GM19467 (cell line): ENCODE results near the gene PCDHB6.
"Not testable (repeated sequence)": the region's sequence is repeated elsewhere in the genome, so short reads cannot be mapped to it uniquely, and the experiment has no call there.

Experiments
- ATAC-seq: cut with Tn5 transposase; IDR thresholded peaks from one replicate; pipeline ENCODE4 v1.9.1; 2021; ENCODE audit warnings: mild to moderate bottlenecking, moderate library complexity; ENCODE audit not compliant: unreplicated experiment

PCDHB6 gene

DNA sequence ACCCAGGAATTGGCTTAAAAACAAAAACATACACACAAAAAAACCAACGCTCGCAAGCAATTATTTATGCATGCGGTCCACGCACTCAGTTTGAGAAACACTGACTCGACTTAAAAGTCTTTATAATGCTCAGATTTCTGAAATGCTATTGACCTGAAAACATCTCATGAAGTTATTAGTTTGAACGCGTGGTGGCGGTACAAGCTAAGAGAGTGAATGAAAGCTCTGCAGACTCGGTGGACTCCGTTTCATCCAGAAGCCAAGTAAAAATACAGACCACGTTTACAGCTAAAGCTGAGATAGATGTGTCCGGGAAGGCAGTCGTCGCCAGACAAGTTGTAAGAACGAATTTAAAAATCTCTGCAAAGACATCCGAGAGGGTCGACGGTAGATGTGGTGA lies at the start of gene PCDHB6:
TSS of gene PCDHB6 (plus strand) at position 246 of the 400 bp plus-strand sequence. CDS start 201 bp downstream, outside the sequence.
- ATAC-seq = no peak

DNA sequence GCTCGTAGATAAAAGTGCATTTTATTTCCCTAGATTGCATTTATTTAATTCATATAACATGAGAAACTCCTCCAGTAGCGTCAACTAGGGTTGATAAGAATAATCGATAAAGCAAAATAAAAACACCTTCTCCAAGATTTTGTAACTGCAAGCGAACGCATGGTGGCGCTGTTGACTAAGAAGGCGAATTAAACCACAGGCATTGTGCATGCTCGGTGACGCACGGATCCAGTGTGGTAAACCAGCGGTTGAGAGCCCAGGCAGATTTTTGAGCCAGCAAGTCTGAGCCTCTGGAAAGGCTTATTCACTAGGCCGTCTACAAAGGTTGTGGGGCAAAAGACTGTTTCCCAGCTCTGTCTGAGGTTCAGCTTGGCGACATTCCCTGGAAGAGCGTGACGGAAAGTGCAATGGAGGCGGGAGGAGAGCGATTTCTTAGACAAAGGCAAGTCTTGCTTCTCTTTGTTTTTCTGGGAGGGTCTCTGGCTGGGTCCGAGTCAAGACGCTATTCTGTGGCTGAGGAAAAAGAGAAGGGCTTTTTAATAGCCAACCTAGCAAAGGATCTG lies 49.5 kb upstream of the PCDHB6 start, which contains the start of gene PCDHB3:
TSS of gene PCDHB3 (plus strand) at position 231 of the 563 bp plus-strand sequence. CDS start at position 408, 177 bp downstream.
- ATAC-seq = no peak

DNA sequence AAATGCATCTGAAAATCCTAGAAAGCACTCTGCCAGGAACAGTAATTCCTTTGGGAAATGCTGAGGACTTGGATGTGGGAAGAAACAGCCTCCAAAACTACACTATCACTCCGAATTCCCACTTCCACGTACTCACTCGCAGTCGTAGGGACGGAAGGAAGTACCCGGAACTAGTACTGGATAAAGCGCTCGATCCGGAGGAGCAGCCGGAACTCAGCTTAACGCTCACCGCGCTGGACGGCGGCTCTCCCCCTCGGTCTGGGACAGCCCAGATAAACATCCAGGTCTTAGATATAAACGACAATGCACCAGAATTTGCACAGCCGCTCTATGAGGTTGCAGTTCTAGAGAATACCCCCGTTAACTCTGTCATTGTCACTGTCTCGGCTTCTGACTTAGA lies 48.8 kb upstream of the PCDHB6 start:
- no peak for ATAC-seq

DNA sequence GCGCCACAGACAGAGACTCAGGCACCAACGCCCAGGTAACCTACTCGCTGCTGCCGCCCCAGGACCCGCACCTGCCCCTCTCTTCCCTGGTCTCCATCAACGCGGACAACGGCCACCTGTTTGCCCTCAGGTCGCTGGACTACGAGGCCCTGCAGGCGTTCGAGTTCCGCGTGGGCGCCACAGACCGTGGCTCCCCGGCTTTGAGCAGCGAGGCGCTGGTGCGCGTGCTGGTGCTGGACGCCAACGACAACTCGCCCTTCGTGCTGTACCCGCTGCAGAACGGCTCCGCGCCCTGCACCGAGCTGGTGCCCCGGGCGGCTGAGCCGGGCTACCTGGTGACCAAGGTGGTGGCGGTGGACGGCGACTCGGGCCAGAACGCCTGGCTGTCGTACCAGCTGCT lies 47.8 kb upstream of the PCDHB6 start:
- not testable (repeated sequence) for ATAC-seq

DNA sequence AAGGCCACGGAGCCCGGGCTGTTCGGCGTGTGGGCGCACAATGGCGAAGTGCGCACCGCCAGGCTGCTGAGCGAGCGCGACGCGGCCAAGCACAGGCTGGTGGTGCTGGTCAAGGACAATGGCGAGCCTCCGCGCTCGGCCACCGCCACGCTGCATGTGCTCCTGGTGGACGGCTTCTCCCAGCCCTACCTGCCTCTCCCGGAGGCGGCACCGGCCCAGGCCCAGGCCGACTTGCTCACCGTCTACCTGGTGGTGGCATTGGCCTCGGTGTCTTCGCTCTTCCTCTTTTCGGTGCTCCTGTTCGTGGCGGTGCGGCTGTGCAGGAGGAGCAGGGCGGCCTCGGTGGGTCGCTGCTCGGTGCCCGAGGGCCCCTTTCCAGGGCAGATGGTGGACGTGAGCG lies 47.4 kb upstream of the PCDHB6 start:
- not testable (repeated sequence) for ATAC-seq

DNA sequence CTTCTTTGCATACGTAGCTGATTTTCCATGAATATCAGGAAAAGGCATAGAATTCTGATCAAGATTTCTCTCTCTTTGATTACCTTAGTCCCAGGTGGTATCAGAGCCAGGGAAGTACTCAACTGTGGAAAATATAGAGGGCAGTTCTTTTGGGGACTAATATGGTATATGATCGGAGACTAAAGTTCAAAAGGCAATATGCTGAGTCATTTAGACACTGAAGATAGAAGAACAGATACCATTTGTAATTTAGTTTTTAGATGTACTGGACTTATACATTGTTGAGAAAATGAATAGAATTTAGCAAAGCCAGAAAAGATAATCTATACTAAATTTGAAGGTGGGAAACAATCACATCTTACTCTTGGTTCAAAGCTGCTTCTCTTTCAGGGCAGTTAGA lies 44.5 kb upstream of the PCDHB6 start:
- ATAC-seq = no peak

DNA sequence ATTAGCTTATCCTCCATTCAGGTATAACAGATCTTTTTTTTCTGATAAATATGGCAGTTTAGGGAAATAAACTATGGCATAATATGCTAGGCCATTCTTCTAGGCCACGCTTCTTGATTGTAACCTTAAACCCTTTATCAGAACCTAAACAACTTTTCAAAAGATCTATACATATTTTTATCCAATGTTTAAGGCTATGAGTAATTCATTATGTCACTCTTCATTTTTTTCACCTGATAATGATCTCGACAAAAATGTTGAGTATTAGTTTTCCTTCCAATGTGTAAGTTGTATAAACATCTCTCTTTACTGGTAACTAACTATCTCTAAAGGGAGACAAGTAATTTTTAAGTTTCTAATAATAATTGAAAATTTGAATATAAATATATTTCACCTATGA lies 30.6 kb upstream of the PCDHB6 start:
- no peak for ATAC-seq

DNA sequence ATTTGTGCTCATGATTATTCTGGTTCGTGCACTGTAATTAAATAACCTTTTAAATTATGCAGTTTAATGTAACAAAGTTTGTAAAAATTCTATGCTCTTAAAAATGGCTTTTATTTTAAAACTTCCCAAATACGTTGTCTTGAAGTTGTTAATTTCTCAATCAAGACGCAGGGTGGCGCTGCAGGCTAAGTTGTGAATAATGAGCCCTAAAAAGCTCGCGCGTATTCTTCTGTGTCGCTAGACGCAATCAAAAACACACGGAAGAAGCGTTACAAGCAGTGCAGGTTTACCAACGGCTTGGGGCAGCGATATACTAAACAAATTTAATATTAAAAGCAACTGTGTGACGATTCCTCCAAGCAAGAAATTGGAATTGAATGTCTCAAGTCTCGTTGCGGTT lies 28.3 kb upstream of the PCDHB6 start, which contains the start of gene PCDHB4:
TSS of gene PCDHB4 (plus strand) at position 256 of the 400 bp plus-strand sequence. CDS start 181 bp downstream, outside the sequence.
- no peak for ATAC-seq

DNA sequence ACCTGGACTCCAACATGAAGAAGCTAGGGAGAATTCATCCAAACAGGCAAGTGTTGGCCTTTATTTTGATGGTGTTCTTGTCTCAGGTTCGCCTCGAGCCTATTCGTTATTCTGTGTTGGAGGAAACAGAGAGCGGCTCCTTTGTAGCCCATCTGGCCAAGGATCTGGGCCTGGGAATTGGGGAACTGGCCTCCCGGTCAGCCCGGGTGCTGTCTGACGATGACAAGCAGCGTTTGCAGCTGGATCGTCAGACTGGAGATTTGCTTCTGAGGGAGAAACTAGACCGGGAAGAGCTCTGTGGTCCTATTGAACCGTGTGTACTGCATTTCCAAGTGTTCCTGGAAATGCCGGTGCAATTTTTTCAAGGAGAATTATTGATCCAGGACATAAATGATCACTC lies 27.9 kb upstream of the PCDHB6 start:
- no peak for ATAC-seq

DNA sequence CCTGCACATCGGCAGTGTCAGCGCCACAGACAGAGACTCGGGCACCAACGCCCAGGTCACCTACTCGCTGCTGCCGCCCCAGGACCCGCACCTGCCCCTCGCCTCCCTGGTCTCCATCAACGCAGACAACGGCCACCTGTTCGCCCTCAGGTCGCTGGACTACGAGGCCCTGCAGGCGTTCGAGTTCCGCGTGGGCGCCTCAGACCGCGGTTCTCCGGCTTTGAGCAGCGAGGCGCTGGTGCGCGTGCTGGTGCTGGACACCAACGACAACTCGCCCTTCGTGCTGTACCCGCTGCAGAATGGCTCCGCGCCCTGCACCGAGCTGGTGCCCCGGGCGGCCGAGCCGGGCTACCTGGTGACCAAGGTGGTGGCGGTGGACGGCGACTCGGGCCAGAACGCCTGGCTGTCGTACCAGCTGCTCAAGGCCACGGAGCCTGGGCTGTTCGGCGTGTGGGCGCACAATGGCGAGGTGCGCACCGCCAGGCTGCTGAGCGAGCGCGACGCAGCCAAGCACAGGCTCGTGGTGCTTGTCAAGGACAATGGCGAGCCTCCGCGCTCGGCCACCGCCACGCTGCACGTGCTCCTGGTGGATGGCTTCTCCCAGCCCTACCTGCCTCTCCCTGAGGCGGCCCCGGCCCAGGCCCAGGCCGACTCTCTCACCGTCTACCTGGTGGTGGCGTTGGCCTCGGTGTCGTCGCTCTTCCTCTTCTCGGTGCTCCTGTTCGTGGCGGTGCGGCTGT lies 26.3 kb upstream of the PCDHB6 start:
- ATAC-seq = not testable (repeated sequence)

DNA sequence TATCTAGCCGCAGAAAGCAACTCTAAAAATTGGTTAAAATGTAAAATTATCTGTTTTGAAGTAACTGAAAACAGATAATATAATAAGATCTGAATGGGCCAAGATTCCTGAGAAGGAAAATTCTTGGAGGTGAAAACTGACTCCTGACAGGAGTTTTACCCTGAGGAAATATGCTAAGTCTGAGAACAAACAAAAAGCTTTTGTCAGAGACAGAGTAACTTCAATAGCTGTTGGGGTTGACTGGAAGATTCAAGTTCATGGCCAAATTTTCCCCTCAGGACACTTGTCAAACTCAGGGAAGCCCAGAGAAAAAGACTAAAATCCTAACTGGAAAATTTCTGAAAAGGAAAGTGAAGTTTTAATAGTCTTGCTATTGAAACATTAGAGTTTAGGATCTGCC lies 22.6 kb upstream of the PCDHB6 start:
- ATAC-seq = no peak

DNA sequence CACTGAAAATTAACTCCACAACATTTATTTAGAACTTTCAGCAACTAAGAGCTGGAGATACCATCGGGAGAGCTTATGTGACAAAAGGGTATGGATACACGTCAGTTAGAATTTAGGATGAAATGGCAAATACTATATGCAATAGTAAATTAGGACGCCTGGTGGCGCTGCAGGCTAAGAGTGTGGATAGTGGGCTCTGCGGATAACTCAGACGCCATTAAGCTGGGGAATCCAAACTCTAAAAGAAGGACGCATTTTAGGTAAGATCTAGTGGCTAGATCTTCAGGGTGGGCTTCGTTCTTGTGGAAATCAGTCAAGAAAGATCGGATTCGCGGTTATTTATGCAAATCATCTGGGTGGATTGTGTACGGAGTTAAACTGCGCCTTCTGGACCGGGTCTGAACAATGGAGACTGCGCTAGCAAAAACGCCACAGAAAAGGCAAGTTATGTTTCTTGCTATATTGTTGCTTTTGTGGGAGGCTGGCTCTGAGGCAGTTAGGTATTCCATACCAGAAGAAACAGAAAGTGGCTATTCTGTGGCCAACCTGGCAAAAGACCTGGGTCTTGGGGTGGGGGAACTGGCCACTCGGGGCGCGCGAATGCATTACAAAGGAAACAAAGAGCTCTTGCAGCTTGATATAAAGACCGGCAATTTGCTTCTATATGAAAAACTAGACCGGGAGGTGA lies 14.7 kb upstream of the PCDHB6 start, which contains the start of gene PCDHB5:
TSS of gene PCDHB5 (plus strand) at position 177 of the 688 bp plus-strand sequence. CDS start at position 406, 229 bp downstream.
- no peak for ATAC-seq

DNA sequence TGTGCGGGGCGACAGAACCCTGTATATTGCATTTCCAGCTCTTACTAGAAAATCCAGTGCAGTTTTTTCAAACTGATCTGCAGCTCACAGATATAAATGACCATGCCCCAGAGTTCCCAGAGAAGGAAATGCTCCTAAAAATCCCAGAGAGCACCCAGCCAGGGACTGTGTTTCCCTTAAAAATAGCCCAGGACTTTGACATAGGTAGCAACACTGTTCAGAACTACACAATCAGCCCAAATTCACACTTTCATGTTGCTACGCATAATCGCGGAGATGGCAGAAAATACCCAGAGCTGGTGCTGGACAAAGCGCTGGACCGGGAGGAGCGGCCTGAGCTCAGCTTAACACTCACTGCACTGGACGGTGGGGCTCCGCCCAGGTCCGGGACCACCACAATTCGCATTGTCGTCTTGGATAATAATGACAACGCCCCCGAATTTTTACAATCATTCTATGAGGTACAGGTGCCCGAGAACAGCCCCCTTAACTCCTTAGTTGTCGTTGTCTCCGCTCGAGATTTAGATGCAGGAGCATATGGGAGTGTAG lies 14.1 kb upstream of the PCDHB6 start:
- ATAC-seq = no peak

DNA sequence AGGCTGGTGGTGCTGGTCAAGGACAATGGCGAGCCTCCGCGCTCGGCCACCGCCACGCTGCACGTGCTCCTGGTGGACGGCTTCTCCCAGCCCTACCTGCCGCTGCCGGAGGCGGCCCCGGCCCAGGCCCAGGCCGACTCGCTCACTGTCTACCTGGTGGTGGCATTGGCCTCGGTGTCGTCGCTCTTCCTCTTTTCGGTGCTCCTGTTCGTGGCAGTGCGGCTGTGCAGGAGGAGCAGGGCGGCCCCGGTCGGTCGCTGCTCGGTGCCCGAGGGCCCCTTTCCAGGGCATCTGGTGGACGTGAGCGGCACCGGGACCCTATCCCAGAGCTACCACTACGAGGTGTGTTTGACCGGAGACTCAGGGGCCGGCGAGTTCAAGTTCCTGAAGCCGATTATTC lies 12.5 kb upstream of the PCDHB6 start:
- ATAC-seq = not testable (repeated sequence)

DNA sequence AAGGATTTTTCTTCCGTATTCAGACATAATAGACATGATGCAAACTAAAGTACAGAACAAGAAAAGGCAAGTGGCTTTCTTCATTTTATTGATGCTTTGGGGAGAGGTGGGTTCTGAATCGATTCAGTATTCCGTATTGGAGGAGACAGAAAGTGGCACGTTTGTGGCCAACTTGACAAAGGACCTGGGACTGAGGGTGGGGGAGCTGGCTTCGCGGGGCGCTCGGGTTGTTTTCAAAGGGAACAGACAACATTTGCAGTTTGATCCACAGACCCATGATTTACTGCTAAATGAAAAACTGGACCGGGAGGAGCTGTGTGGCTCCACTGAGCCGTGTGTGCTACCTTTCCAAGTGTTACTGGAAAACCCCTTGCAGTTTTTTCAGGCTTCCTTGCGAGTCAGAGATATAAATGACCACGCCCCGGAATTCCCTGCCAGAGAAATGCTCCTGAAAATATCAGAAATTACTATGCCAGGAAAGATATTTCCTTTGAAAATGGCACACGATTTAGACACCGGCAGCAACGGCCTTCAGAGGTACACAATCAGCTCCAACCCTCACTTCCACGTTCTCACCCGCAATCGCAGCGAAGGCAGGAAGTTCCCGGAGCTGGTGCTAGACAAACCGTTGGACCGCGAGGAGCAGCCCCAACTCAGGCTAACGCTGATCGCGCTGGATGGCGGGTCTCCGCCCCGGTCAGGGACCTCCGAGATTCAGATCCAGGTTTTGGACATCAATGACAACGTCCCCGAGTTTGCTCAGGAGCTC lies 551 bp downstream of the PCDHB6 start:
- ATAC-seq = no peak

DNA sequence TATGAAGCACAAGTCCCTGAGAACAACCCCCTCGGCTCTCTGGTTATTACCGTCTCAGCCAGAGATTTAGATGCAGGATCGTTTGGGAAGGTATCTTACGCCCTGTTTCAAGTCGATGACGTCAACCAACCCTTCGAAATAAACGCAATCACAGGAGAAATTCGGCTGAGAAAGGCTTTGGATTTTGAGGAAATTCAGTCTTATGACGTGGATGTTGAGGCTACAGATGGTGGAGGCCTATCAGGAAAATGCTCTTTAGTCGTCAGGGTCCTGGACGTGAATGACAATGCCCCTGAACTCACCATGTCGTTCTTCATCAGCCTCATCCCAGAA lies 1.1 kb downstream of the PCDHB6 start:
- no peak for ATAC-seq

DNA sequence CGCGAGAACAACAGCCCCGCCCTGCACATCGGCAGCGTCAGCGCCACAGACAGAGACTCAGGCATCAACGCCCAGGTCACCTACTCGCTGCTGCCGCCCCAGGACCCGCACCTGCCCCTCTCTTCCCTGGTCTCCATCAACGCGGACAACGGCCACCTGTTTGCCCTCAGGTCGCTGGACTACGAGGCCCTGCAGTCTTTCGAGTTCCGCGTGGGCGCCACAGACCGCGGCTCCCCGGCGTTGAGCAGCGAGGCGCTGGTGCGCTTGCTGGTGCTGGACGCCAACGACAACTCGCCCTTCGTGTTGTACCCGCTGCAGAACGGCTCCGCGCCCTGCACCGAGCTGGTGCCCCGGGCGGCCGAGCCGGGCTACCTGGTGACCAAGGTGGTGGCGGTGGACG lies 1.8 kb downstream of the PCDHB6 start:
- ATAC-seq = not testable (repeated sequence)

DNA sequence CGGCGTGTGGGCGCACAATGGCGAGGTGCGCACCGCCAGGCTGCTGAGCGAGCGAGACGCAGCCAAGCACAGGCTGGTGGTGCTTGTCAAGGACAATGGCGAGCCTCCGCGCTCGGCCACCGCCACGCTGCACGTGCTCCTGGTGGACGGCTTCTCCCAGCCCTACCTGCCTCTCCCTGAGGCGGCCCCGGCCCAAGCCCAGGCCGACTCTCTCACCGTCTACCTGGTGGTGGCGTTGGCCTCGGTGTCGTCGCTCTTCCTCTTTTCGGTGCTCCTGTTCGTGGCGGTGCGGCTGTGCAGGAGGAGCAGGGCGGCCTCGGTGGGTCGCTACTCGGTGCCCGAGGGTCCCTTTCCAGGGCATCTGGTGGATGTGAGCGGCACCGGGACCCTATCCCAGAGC lies 2.2 kb downstream of the PCDHB6 start:
- ATAC-seq = not testable (repeated sequence)

DNA sequence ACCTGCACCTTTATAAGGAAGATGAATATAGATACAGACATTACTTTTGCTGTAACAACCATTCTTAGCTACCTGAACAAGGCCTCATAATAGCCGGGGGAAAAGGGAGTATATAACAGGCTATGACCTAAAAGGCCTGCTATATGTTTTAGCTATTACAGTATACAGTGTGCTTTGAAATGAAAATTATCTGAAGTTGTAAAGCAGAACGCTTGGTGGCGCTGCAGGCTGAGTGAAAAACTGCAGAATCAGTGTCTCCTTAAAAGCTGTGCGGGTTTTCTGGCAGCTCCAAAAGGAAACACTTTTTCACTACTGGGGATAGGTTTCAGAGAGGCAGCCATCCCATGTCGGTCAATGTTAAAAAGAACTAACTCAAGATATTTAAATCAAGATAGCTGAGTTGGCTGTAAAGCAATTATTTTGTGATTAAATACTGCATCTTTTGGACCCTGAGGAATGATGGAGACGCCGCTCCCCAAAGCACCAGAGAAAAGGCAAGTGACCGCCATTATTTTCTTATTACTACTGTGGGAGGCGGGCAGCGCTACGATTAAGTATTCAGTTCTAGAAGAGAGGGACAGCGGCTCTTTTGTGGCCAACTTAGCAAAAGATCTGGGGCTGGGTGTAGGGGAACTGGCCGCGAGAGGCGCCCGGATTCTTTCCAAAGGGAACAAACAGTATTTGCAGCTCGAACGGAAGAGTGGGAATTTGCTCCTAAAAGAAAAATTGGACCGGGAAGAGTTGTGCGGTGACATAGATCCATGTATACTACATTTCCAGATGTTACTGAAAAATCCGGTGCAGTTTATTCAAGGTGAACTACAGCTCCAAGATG lies 5.9 kb downstream of the PCDHB6 start:
- no peak for ATAC-seq

DNA sequence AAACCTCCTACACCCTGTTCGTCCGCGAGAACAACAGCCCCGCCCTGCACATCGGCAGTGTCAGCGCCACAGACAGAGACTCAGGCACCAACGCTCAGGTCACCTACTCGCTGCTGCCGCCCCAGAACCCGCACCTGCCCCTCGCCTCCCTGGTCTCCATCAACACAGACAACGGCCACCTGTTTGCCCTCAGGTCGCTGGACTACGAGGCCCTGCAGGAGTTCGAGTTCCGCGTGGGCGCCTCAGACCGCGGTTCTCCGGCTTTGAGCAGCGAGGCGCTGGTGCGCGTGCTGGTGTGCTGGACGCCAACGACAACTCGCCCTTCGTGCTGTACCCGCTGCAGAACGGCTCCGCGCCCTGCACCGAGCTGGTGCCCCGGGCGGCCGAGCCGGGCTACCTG lies 7.5 kb downstream of the PCDHB6 start:
- ATAC-seq = not testable (repeated sequence)
